AG04449 (cell line): ENCODE data around the gene DACH2.
A peak's percentile ranks its signal among the peaks of the same experiment; 100 is the strongest.
"Not testable (repeated sequence)": the region's sequence is repeated elsewhere in the genome, so short reads cannot be mapped to it uniquely, and the experiment has no call there.

Experiments
- CTCF ChIA-PET: fragments of 350-600 bp; formaldehyde crosslinking; extraction: SDS; loops from one replicate; lab custom pipeline; 2021; ENCODE audit warnings: antibody characterized with exemption; lab: Yijun Ruan, JAX
- POLR2A ChIA-PET: fragments of 400-600, 350-600 bp; formaldehyde crosslinking; extraction: SDS; loops from one replicate; lab custom pipeline; 2020; ENCODE audit warnings: antibody characterized with exemption, inconsistent platforms; lab: Yijun Ruan, JAX
- DNase-seq: peaks from one replicate; pipeline ENCODE4 v3.0.0-alpha.2; 2010; ENCODE audit warnings: low read depth, low spot score
- H3K4me3 ChIP-seq: 2 replicates; pipeline ENCODE4 v1.5.1; 2011; ENCODE audit warnings: low read depth, mild to moderate bottlenecking, control low read depth, low read length
- CTCF ChIP-seq: IDR thresholded peaks from one replicate; pipeline ENCODE4 v1.5.1; 2011; ENCODE audit warnings: mild to moderate bottlenecking, moderate library complexity, low read length, control low read depth, inconsistent platforms; ENCODE audit not compliant: insufficient read depth; ENCODE audit errors: missing control alignments

The DACH2 gene

GRCh38 chrX:86171366-86171765 is 23.1 kb downstream of the DACH2 start:
- TF ChIP-seq CTCF, result peak; percentile 40
- POLR2A ChIA-PET, result no interaction called here
- H3K4me3 ChIP-seq, result no peak overlapping the region
- DNase-seq, result no peak
- CTCF ChIA-PET, result interaction anchor here (0.6 to 1.2 kb wide), 2 partner anchors 13 to 37 kb away, joined by 3 to 4 read pairs; no protein-coding TSS in a partner anchor

- ChIA-PET POLR2A (no interaction called here), CTCF (no interaction called here)
- no peak for TF ChIP-seq CTCF
- DNase-seq, result no peak
- no peak overlapping the region for H3K4me3 ChIP-seq
These were observed 30.7 kb downstream of the DACH2 start for GRCh38 chrX:86178906-86179305.

- POLR2A ChIA-PET, DNase-seq, H3K4me3 ChIP-seq, CTCF ChIA-PET: not testable (repeated sequence)
These were observed 33.1 kb downstream of the DACH2 start for GRCh38 chrX:86181325-86181724.

- TF ChIP-seq CTCF, result no peak
- ChIA-PET CTCF (no interaction called here), POLR2A (no interaction called here)
- H3K4me3 ChIP-seq, result no peak overlapping the region
- DNase-seq, result no peak
These were observed 44.6 kb downstream of the DACH2 start for GRCh38 chrX:86192827-86193226.

GRCh38 chrX:86194758-86195157 is 46.5 kb downstream of the DACH2 start:
- CTCF ChIA-PET, result no interaction called here
- TF ChIP-seq CTCF, result no peak
- POLR2A ChIA-PET, result no interaction called here
- no peak overlapping the region for H3K4me3 ChIP-seq
- no peak for DNase-seq

GRCh38 chrX:86195343-86195742 is 47.1 kb downstream of the DACH2 start:
- no peak overlapping the region for H3K4me3 ChIP-seq
- POLR2A ChIA-PET, result no interaction called here
- DNase-seq, result no peak
- TF ChIP-seq CTCF, result no peak
- CTCF ChIA-PET, result no interaction called here

- POLR2A ChIA-PET, result no interaction called here
- CTCF ChIA-PET, result no interaction called here
These were observed 49.6 kb downstream of the DACH2 start for GRCh38 chrX:86197815-86198214.

More at GRCh38 chrX:86197815-86198214, 49.6 kb downstream of the DACH2 start:
- TF ChIP-seq CTCF, result no peak
- no peak for DNase-seq
- H3K4me3 ChIP-seq, result no peak overlapping the region
